Activated CD4-positive, alpha-beta T cell treated with anti-CD3 and anti-CD28 coated beads, Interleukin-2, amount 50 U/mL, for 1 hour (primary cell): ENCODE measurements around the gene CDPF1.
"Not testable (repeated sequence)": the region's sequence is repeated elsewhere in the genome, so short reads cannot be mapped to it uniquely, and the experiment has no call there.

ENCODE experiments used
- DNase-seq: peaks from one replicate; pipeline ENCODE4 v3.0.0-alpha.2; 2020

CDPF1 gene

GRCh38 chr22:46224044-46224897 is 25.8 kb downstream of the CDPF1 start:
- DNase-seq = no peak

- DNase-seq = no peak
Measured at GRCh38 chr22:46220921-46221320, 29.2 kb downstream of the CDPF1 start.

- DNase-seq = no peak
Measured at GRCh38 chr22:46219636-46220035, 30.5 kb downstream of the CDPF1 start.

- no peak for DNase-seq
Measured at GRCh38 chr22:46214616-46215015, 35.5 kb downstream of the CDPF1 start.

- no peak for DNase-seq
Measured at GRCh38 chr22:46214149-46214548, 35.9 kb downstream of the CDPF1 start.

GRCh38 chr22:46213052-46213451 is 37.0 kb downstream of the CDPF1 start:
- DNase-seq = no peak

- DNase-seq = no peak
Measured at GRCh38 chr22:46212195-46212594, 37.9 kb downstream of the CDPF1 start.

- no peak for DNase-seq
Measured at GRCh38 chr22:46209262-46209661, 40.8 kb downstream of the CDPF1 start.

- DNase-seq = no peak
Measured at GRCh38 chr22:46203601-46203980, 46.5 kb downstream of the CDPF1 start.

- DNase-seq = no peak
Measured at GRCh38 chr22:46202897-46203600, 47.0 kb downstream of the CDPF1 start.

GRCh38 chr22:46201059-46201757 is 48.9 kb downstream of the CDPF1 start:
- no peak for DNase-seq

GRCh38 chr22:46198806-46199205 is 51.3 kb downstream of the CDPF1 start:
- DNase-seq = not testable (repeated sequence)

GRCh38 chr22:46198274-46198673 is 51.8 kb downstream of the CDPF1 start:
- DNase-seq = no peak

GRCh38 chr22:46196278-46196677 is 53.8 kb downstream of the CDPF1 start:
- DNase-seq = no peak

- DNase-seq = no peak
Measured at GRCh38 chr22:46195487-46196165, 54.5 kb downstream of the CDPF1 start.
